GM12878 (cell line): ENCODE measurements around the gene PRKRIP1. TPM values are rescaled to one million over a fixed set of nuclear protein-coding genes. Genes with fewer than 3 reads are reported as not detected.

Source experiments
- ASH2L ChIP-seq: fragments of 300-600, 200-600 bp; sonication (generic); IDR thresholded peaks from 2 replicates; pipeline ENCODE4 v1.6.1; 2017; ENCODE audit warnings: low read depth, mild to moderate bottlenecking, borderline replicate concordance
- CEBPZ ChIP-seq: fragments of 150-350 bp; IDR thresholded peaks from 2 replicates; pipeline ENCODE4 v1.6.1; 2016; ENCODE audit warnings: low read depth, low read length
- CTCF ChIP-seq, 3 experiments: IDR thresholded peaks in 2 of 3; conservative IDR thresholded peaks in 1 of 3; 2 replicates each; pipeline ENCODE4 v1.5.1; 2011; ENCODE audit warnings: low read depth in 3 of 3, low read length in 3 of 3, mild to moderate bottlenecking in 3 of 3, control low read depth in 2 of 3, moderate library complexity in 2 of 3, inconsistent platforms in 1 of 3, mixed read lengths in 1 of 3; ENCODE audit not compliant: control insufficient read depth in 2 of 3, insufficient read depth in 1 of 3; ENCODE audit errors: extremely low read depth in 1 of 3
- E2F4 ChIP-seq: IDR thresholded peaks from 2 replicates; pipeline ENCODE4 v1.6.1; 2012; ENCODE audit warnings: low read depth, low read length, improper control_type of control experiment
- EP300 ChIP-seq, 2 experiments: fragments of 150-350 bp in 1 of 2; IDR thresholded peaks; 2 replicates each; pipeline ENCODE4 v1.6.1; 2011 to 2012; ENCODE audit warnings: low read depth in 2 of 2, low read length in 2 of 2, borderline replicate concordance in 1 of 2, improper control_type of control experiment in 1 of 2, inconsistent platforms in 1 of 2; ENCODE audit not compliant: control insufficient read depth in 1 of 2
- HDAC2 ChIP-seq: fragments of 200-600 bp; sonication (generic); IDR thresholded peaks from 2 replicates; pipeline ENCODE4 v1.6.1; 2017
- MTA3 ChIP-seq: IDR thresholded peaks from 2 replicates; pipeline ENCODE4 v1.6.1; 2012; ENCODE audit warnings: low read length, inconsistent platforms, borderline replicate concordance
- NFXL1 ChIP-seq: fragments of 450-650 bp; IDR thresholded peaks from 2 replicates; pipeline ENCODE4 v1.6.1; 2017; ENCODE audit warnings: antibody characterized with exemption, mild to moderate bottlenecking, borderline replicate concordance
- NR2C2 ChIP-seq: IDR thresholded peaks from 2 replicates; pipeline ENCODE4 v1.6.1; 2011; ENCODE audit warnings: borderline replicate concordance, low read depth; ENCODE audit not compliant: control insufficient read depth, insufficient read length
- REST ChIP-seq: IDR thresholded peaks from 2 replicates; pipeline ENCODE4 v1.6.1; 2012; ENCODE audit warnings: mild to moderate bottlenecking, low read depth, low read length
- RFX5 ChIP-seq: IDR thresholded peaks from 2 replicates; pipeline ENCODE4 v1.6.1; 2011; ENCODE audit warnings: low read depth, low read length, improper control_type of control experiment
- SMAD1 ChIP-seq: fragments of 450-650 bp; IDR thresholded peaks from 2 replicates; pipeline ENCODE4 v1.6.1; 2018; ENCODE audit warnings: mild to moderate bottlenecking, low read depth; ENCODE audit not compliant: partially characterized antibody
- SP1 ChIP-seq: IDR thresholded peaks from one replicate; pipeline ENCODE4 v1.6.1; 2011; ENCODE audit warnings: low read depth, low read length
- TCF3 ChIP-seq: IDR thresholded peaks from 2 replicates; pipeline ENCODE4 v1.6.1; 2012; ENCODE audit warnings: low read depth, mild to moderate bottlenecking, low read length, borderline replicate concordance; ENCODE audit not compliant: insufficient read depth
- ZNF207 ChIP-seq: fragments of 450-650 bp; IDR thresholded peaks from 2 replicates; pipeline ENCODE4 v1.6.1; 2014; ENCODE audit warnings: antibody characterized with exemption, mild to moderate bottlenecking, borderline replicate concordance
- polyA plus RNA-seq, 11 experiments: library from polyadenylated mRNA; depleted of rRNA in 4 of 11; unstranded in 6 of 11; stranded (reverse) in 5 of 11; fragments of >200 nt; fragmentation: Nextera tagmentation in 4 of 11; fragmentation: Illumina TruSeq in 1 of 11; extraction: Ambion mirVana in 4 of 11; extraction: Trizol in 1 of 11; gene quantifications; 1 replicate in 1 of 11; 2 replicates in 10 of 11; pipeline versions ENCODE4 v1.2.1 to v1.2.3, GENCODE V29; 2011 to 2016; ENCODE audit warnings: inconsistent platforms in 2 of 11, missing spikeins in 2 of 11, low read depth in 1 of 11
- total RNA-seq, 4 experiments: library from RNA; depleted of rRNA in 3 of 4; stranded (reverse); fragments of >200 nt in 3 of 4; fragmentation: Illumina TruSeq in 1 of 4; extraction: Trizol in 1 of 4; gene quantifications; 2 replicates each; pipeline versions ENCODE4 v1.2.1 to v1.2.3, GENCODE V29; 2013 to 2021

Gene PRKRIP1
- total and polyA plus RNA-seq, 10 of the 15 experiments (the other 5 are each of a cell fraction or from before 2014, with no cell fraction given): 17.0 to 38.4 (median 25.5) TPM

GRCh38 chr7:102464577-102465280 lies 68.6 kb downstream of the PRKRIP1 start, which contains the start of the genes ALKBH4 and LRWD1 (continued):
- TF ChIP-seq CTCF (IDR thresholded peaks at IDR 0.05 in 2 of 3, conservative IDR thresholded peaks at IDR 0.05 in 1 of 3; ENCODE audit: control insufficient read depth in 2 of 3, extremely low read depth in 1 of 3, insufficient read depth in 1 of 3, low read depth in 3 of 3, low read length in 3 of 3) (peak in 2 of 3 experiments; percentile 12 to 38; a peak in 4 of 6 replicates), ZNF207 (0 out of 2 replicates have a peak, but pooled peaks have one; percentile 76), CEBPZ (no peak), NFXL1 (no peak; the same call in 1 of the 2 replicates), E2F4 (no peak; the same call in 1 of the 2 replicates), RFX5 (no peak), NR2C2 (no peak), REST (no peak), ASH2L (no peak), SP1 (no peak), HDAC2 (no peak), EP300 (IDR thresholded peaks at IDR 0.05; ENCODE audit: borderline replicate concordance in 1 of 2, control insufficient read depth in 1 of 2, low read depth in 2 of 2, low read length in 2 of 2) (peak in 1 of 2 experiments; percentile 11; a peak in 1 of 4 replicates), SMAD1 (no peak), TCF3 (0 out of 2 replicates have a peak, but pooled peaks have one; percentile 43), MTA3 (no peak)
